ENCODE measurements around the gene CLEC18A.
"Not testable (repeated sequence)": the region's sequence is repeated elsewhere in the genome, so short reads cannot be mapped to it uniquely, and the experiment has no call there.

CLEC18A gene

GRCh38 chr16:69951017-69951671 lies at the start of gene CLEC18A:
Gene CLEC18A (plus strand): TSS chr16:69951334. CDS start chr16:69951367, 33 bp downstream.
- DNase-seq, result not testable (repeated sequence)

- DNase-seq, result no peak
These were observed 47.2 kb upstream of the CLEC18A start for GRCh38 chr16:69903865-69904415.

- DNase-seq, result no peak
These were observed 46.5 kb upstream of the CLEC18A start for GRCh38 chr16:69904495-69905170.

GRCh38 chr16:69905171-69905555 lies 46.0 kb upstream of the CLEC18A start:
- no peak for DNase-seq

GRCh38 chr16:69906838-69907401 lies 44.2 kb upstream of the CLEC18A start:
- DNase-seq, result no peak

GRCh38 chr16:69909043-69909442 lies 42.1 kb upstream of the CLEC18A start:
- no peak for DNase-seq

GRCh38 chr16:69909760-69910159 lies 41.4 kb upstream of the CLEC18A start:
- no peak for DNase-seq

- DNase-seq, result no peak
These were observed 40.2 kb upstream of the CLEC18A start for GRCh38 chr16:69910964-69911363.

GRCh38 chr16:69916462-69916861 lies 34.7 kb upstream of the CLEC18A start:
- no peak for DNase-seq

GRCh38 chr16:69917311-69917710 lies 33.8 kb upstream of the CLEC18A start:
- no peak for DNase-seq

- DNase-seq, result no peak
These were observed 33.4 kb upstream of the CLEC18A start for GRCh38 chr16:69917739-69918138.

GRCh38 chr16:69918241-69918640 lies 32.9 kb upstream of the CLEC18A start:
- DNase-seq, result no peak

GRCh38 chr16:69921127-69921526 lies 30.0 kb upstream of the CLEC18A start:
- no peak for DNase-seq

- DNase-seq, result no peak
These were observed 28.9 kb upstream of the CLEC18A start for GRCh38 chr16:69922200-69922599.

- DNase-seq, result no peak
These were observed 26.9 kb upstream of the CLEC18A start for GRCh38 chr16:69924041-69924775.

- DNase-seq, result no peak
These were observed 26.4 kb upstream of the CLEC18A start for GRCh38 chr16:69924777-69925191.

- DNase-seq, result no peak
These were observed 25.8 kb upstream of the CLEC18A start for GRCh38 chr16:69925311-69925710.

- DNase-seq, result no peak
These were observed 24.9 kb upstream of the CLEC18A start for GRCh38 chr16:69926241-69926640.

- DNase-seq, result no peak
These were observed 23.9 kb upstream of the CLEC18A start for GRCh38 chr16:69927056-69927757.

GRCh38 chr16:69928856-69929400 lies 22.2 kb upstream of the CLEC18A start:
- DNase-seq, result no peak

- DNase-seq, result no peak
These were observed 21.7 kb upstream of the CLEC18A start for GRCh38 chr16:69929480-69929879.

- DNase-seq, result peak; percentile 29
These were observed 20.9 kb upstream of the CLEC18A start for GRCh38 chr16:69930117-69930776.

Measured in CD4-positive, alpha-beta T cell treated with Interleukin-15 for 1 hour (primary cell).